ENCODE data around the gene ZNF888.

Gene ZNF888

DNA sequence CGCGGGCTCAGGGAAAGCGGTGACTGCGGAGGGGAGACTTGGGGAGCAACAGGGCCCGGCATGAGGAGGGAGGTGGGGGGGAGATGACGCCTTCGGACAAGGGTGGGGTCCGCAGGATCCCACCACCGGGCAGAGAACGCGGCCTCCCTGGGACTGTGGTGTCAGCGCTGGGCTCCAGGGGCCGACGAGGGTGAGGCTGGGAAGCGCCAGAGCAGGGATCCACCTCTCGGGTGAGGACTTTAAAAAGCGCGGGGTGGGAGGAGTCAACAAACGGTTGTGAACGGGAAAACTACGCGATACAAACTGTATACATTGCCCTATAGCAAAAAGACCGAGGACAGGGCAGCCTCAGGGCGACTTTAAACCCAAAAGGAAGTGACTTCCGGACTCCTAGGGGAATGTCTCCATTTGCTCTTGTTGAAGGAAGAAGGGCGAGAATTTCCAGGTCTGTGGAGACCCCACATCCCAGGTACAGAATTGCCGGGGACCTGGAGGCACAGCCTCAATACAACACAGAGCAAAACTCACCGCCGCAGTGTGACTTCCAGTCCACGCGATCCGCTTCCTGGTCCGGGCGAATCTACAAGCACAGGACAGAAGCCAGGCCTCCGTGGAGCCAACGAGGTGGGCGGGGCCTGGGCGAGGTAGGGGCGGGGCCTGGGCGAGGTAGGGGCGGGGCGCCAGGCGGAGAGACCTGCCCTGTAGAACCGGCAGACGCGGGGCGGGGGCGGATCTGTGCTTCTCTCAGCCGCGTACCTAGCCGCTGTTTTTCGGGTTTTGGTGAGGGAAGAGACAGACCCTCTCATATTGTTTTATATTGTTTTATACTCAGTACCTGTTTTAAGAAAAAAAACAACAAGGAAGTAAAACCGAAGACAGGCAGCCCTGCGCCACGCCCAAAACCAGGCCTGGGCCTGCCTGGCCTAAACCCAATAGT, at the start of gene ZNF888:
TSS of gene ZNF888 (minus strand) at position 588 of the 937 bp plus-strand sequence. CDS start 5,555 bp downstream, outside the sequence.
- TF ChIP-seq, protein P1, sequence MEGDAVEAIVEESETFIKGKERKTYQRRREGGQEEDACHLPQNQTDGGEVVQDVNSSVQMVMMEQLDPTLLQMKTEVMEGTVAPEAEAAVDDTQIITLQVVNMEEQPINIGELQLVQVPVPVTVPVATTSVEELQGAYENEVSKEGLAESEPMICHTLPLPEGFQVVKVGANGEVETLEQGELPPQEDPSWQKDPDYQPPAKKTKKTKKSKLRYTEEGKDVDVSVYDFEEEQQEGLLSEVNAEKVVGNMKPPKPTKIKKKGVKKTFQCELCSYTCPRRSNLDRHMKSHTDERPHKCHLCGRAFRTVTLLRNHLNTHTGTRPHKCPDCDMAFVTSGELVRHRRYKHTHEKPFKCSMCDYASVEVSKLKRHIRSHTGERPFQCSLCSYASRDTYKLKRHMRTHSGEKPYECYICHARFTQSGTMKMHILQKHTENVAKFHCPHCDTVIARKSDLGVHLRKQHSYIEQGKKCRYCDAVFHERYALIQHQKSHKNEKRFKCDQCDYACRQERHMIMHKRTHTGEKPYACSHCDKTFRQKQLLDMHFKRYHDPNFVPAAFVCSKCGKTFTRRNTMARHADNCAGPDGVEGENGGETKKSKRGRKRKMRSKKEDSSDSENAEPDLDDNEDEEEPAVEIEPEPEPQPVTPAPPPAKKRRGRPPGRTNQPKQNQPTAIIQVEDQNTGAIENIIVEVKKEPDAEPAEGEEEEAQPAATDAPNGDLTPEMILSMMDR (conservative IDR thresholded peaks at IDR 0.05) = no peak
- peak within 1 kb of the TSS; percentile 92 for H3K27ac ChIP-seq

GRCh38 chr19:52967772-52968171, 44.5 kb upstream of the ZNF888 start:
- H3K27ac ChIP-seq = no peak overlapping the region

DNA sequence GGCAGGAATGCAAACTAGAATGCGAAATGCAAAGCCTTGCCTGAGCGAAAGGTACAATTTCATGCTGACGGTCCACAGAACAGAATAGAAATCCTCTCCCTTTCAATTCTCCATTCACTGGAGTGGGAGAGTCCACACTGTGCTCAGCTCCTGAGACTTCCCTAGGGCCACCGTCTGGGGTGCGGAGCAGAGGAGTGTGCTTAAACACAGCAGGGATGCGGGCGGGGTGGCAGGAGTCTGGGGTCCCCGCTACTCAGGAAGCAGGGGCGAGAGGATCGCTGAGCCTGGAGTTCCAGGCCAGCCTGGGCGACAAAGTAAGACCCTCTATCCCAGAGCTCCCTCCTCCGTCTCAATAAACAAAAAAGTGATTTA, 40.0 kb upstream of the ZNF888 start:
- TF ChIP-seq, protein P1 (conservative IDR thresholded peaks at IDR 0.05) = no peak
- peak overlapping the region; percentile 81 for H3K27ac ChIP-seq

More at GRCh38 chr19:52967772-52968171, 44.5 kb upstream of the ZNF888 start:
- TF ChIP-seq, protein P1 (conservative IDR thresholded peaks at IDR 0.05) = no peak

GRCh38 chr19:52962394-52963246, 39.4 kb upstream of the ZNF888 start, which contains the start of gene ZNF816:
ZNF816 (minus strand) TSS chr19:52962881; CDS start chr19:52956089, 6,792 bp downstream.
- TF ChIP-seq, protein P1 (conservative IDR thresholded peaks at IDR 0.05) = no peak
- peak within 1 kb of the TSS; percentile 81 for H3K27ac ChIP-seq

GRCh38 chr19:52961981-52962380, 38.8 kb upstream of the ZNF888 start:
- TF ChIP-seq, protein P1 (conservative IDR thresholded peaks at IDR 0.05) = no peak
- peak overlapping the region; percentile 81 for H3K27ac ChIP-seq

GRCh38 chr19:52959613-52960295, 36.5 kb upstream of the ZNF888 start:
- no peak overlapping the region for H3K27ac ChIP-seq
- TF ChIP-seq, protein P1 (conservative IDR thresholded peaks at IDR 0.05) = no peak

Data from VCaP (cell line).